HepG2 (cell line): ENCODE results near the gene ABHD10. TPM values are rescaled to one million over a fixed set of nuclear protein-coding genes. Genes with fewer than 3 reads are reported as not detected.

Experiments
- CTCF ChIP-seq: sonication (generic); formaldehyde crosslinking; IDR thresholded peaks from 2 replicates; pipeline ENCODE4 v1.5.0; 2020; ENCODE audit warnings: mild to moderate bottlenecking, missing genetic modification reagents, moderate library complexity
- HIVEP1 ChIP-seq: sonication (generic); formaldehyde crosslinking; IDR thresholded peaks from 2 replicates; pipeline ENCODE4 v1.4.0; 2020; ENCODE audit warnings: mild to moderate bottlenecking, missing genetic modification reagents
- MEIS2 ChIP-seq: sonication (generic); formaldehyde crosslinking; IDR thresholded peaks from 2 replicates; pipeline ENCODE4 v1.9.0; 2021; ENCODE audit warnings: mild to moderate bottlenecking, missing genetic modification reagents
- NFE2L1 ChIP-seq: sonication (generic); formaldehyde crosslinking; IDR thresholded peaks from 2 replicates; pipeline ENCODE4 v1.4.0; 2020; ENCODE audit warnings: missing genetic modification reagents, mild to moderate bottlenecking, borderline replicate concordance
- NFKBIZ ChIP-seq: IDR thresholded peaks from 2 replicates; pipeline ENCODE4 v1.6.1; 2018; ENCODE audit warnings: missing genetic modification reagents, missing compliant biosample characterization
- NONO ChIP-seq, 2 experiments: fragments of 450-650 bp in 1 of 2; sonication (generic) in 1 of 2; formaldehyde crosslinking in 1 of 2; IDR thresholded peaks in 1 of 2; conservative IDR thresholded peaks in 1 of 2; 2 replicates each; pipeline versions ENCODE4 v1.6.1 to v1.8.0; 2017 to 2022; ENCODE audit warnings: mild to moderate bottlenecking in 1 of 2, missing genetic modification reagents in 1 of 2, moderate library complexity in 1 of 2
- PRDM4 ChIP-seq: sonication (generic); formaldehyde crosslinking; IDR thresholded peaks from 2 replicates; pipeline ENCODE4 v1.9.0; 2021; ENCODE audit warnings: missing genetic modification reagents, borderline replicate concordance
- PRPF4 ChIP-seq: fragments of 200-400 bp; formaldehyde crosslinking; IDR thresholded peaks from 2 replicates; pipeline ENCODE4 v1.6.1; 2016; ENCODE audit warnings: low read length, low read depth; ENCODE audit not compliant: poor library complexity, severe bottlenecking
- SMC3 ChIP-seq: IDR thresholded peaks from 2 replicates; pipeline ENCODE4 v1.6.1; 2011; ENCODE audit warnings: low read length, improper control_type of control experiment
- STAG1 ChIP-seq: sonication (generic); formaldehyde crosslinking; IDR thresholded peaks from 2 replicates; pipeline ENCODE4 v1.4.0; 2020; ENCODE audit warnings: missing genetic modification reagents
- THAP8 ChIP-seq: sonication (generic); formaldehyde crosslinking; IDR thresholded peaks from 2 replicates; pipeline ENCODE4 v1.5.1; 2020; ENCODE audit warnings: missing genetic modification reagents, mild to moderate bottlenecking, borderline replicate concordance
- ZFP36L1 ChIP-seq: sonication (generic); formaldehyde crosslinking; IDR thresholded peaks from 2 replicates; pipeline ENCODE4 v1.8.0; 2022; ENCODE audit warnings: mild to moderate bottlenecking, missing genetic modification reagents, moderate library complexity
- ZFX ChIP-seq: sonication (generic); formaldehyde crosslinking; IDR thresholded peaks from 2 replicates; pipeline ENCODE4 v1.4.0; 2020; ENCODE audit warnings: mild to moderate bottlenecking, low read depth, missing genetic modification reagents, moderate library complexity
- ZIK1 ChIP-seq: sonication (generic); formaldehyde crosslinking; IDR thresholded peaks from 2 replicates; pipeline ENCODE4 v1.5.0; 2020; ENCODE audit warnings: mild to moderate bottlenecking, low read depth, missing genetic modification reagents, borderline replicate concordance
- ZNF205 ChIP-seq: IDR thresholded peaks from 2 replicates; pipeline ENCODE4 v1.6.1; 2018; ENCODE audit warnings: missing biosample characterization, missing genetic modification reagents
- ZNF256 ChIP-seq: sonication (generic); formaldehyde crosslinking; conservative IDR thresholded peaks from 2 replicates; pipeline ENCODE4 v1.4.0; 2020; ENCODE audit warnings: missing genetic modification reagents
- ZNF280B ChIP-seq: sonication (generic); formaldehyde crosslinking; IDR thresholded peaks from 2 replicates; pipeline ENCODE4 v1.5.0; 2020; ENCODE audit warnings: missing genetic modification reagents, mild to moderate bottlenecking, borderline replicate concordance
- ZNF512 ChIP-seq: sonication (generic); formaldehyde crosslinking; IDR thresholded peaks from 2 replicates; pipeline ENCODE4 v1.4.0; 2020; ENCODE audit warnings: mild to moderate bottlenecking, missing genetic modification reagents
- ZNF569 ChIP-seq: sonication (generic); formaldehyde crosslinking; IDR thresholded peaks from 2 replicates; pipeline ENCODE4 v1.5.0; 2020; ENCODE audit warnings: mild to moderate bottlenecking, missing genetic modification reagents, moderate library complexity, borderline replicate concordance
- ZNF883 ChIP-seq: sonication (generic); formaldehyde crosslinking; IDR thresholded peaks from 2 replicates; pipeline ENCODE4 v1.5.1; 2020; ENCODE audit warnings: mild to moderate bottlenecking, missing genetic modification reagents; ENCODE audit errors: not compliant biosample characterization
- polyA plus RNA-seq, 8 experiments: library from polyadenylated mRNA; depleted of rRNA in 3 of 8; stranded (reverse) in 7 of 8; unstranded in 1 of 8; fragments of >200 nt; fragmentation: Illumina TruSeq in 4 of 8; extraction: Trizol in 4 of 8; gene quantifications; 2 replicates each; pipeline versions ENCODE4 v1.2.1 to v1.2.3, GENCODE V29; 2011 to 2016; ENCODE audit warnings: low read depth in 4 of 8, missing spikeins in 1 of 8, mixed read lengths in 1 of 8; ENCODE audit not compliant: insufficient read depth in 1 of 8
- total RNA-seq, 5 experiments: library from RNA; depleted of rRNA; stranded (reverse); fragments of >200 nt; fragmentation: Illumina TruSeq; extraction: Trizol; gene quantifications; 2 replicates each; pipeline ENCODE4 v1.2.3, GENCODE V29; 2016; ENCODE audit warnings: low read depth in 1 of 5

Gene ABHD10
- total and polyA plus RNA-seq, 2 of the 13 experiments (the other 11 are each of a cell fraction or from before 2014, with no cell fraction given): 22.8 to 50.2 TPM

- TF ChIP-seq CTCF (CRISPR knock-in tag) (peak; percentile 72), ZNF569 (CRISPR knock-in tag) (no peak), ZNF512 (CRISPR knock-in tag) (no peak), NFKBIZ (CRISPR knock-in tag) (no peak), SMC3 (peak; percentile 58; the same call in 1 of the 2 replicates), PRDM4 (CRISPR knock-in tag) (no peak), HIVEP1 (CRISPR knock-in tag) (no peak), NONO (IDR thresholded peaks at IDR 0.05) (no peak), NONO (CRISPR knock-in tag; conservative IDR thresholded peaks at IDR 0.05) (no peak), ZNF256 (CRISPR knock-in tag) (no peak), THAP8 (CRISPR knock-in tag) (no peak), ZFX (CRISPR knock-in tag) (no peak), ZFP36L1 (CRISPR knock-in tag) (no peak), ZIK1 (CRISPR knock-in tag) (no peak), PRPF4 (no peak), ZNF205 (CRISPR knock-in tag) (no peak), STAG1 (peak; percentile 56), NFE2L1 (CRISPR knock-in tag) (no peak), ZNF883 (CRISPR knock-in tag) (no peak), ZNF280B (no peak), MEIS2 (CRISPR knock-in tag) (no peak)
Observed at GRCh38 chr3:111989061-111989678, 10.3 kb downstream of the ABHD10 start (continued).
